GM20000 (cell line): ENCODE data around the gene NEGR1.

ENCODE experiments used
- DNase-seq: peaks from one replicate; pipeline ENCODE4 v3.0.0; 2012; ENCODE audit warnings: low spot score
- TF ChIP-seq, protein P1 (sequence below): IDR thresholded peaks from 2 replicates; pipeline ENCODE4 v1.5.1; 2012; ENCODE audit warnings: mild to moderate bottlenecking, control low read depth; ENCODE audit errors: extremely low read depth, missing control alignments

NEGR1 gene

DNA sequence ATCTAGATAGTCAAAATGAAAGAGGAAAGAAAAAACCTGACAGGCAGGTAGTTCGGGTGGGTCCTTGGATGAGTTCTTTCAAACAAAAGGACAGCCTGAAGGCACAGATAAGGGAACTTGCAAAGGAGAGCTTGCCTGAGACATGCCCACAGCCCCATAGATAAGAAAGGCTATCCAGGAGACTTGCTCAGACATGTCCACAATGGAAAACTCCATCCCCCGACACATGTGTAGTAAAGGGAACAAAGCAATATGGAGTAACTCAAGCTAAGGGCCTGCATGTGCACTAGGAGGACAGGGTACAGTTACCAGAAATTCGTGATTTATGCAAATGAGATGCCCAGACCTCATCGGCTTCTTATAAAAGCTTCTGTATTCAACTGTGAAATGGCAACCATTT is 281.5 kb downstream of the NEGR1 start:
- no peak for DNase-seq
- TF ChIP-seq, protein P1, sequence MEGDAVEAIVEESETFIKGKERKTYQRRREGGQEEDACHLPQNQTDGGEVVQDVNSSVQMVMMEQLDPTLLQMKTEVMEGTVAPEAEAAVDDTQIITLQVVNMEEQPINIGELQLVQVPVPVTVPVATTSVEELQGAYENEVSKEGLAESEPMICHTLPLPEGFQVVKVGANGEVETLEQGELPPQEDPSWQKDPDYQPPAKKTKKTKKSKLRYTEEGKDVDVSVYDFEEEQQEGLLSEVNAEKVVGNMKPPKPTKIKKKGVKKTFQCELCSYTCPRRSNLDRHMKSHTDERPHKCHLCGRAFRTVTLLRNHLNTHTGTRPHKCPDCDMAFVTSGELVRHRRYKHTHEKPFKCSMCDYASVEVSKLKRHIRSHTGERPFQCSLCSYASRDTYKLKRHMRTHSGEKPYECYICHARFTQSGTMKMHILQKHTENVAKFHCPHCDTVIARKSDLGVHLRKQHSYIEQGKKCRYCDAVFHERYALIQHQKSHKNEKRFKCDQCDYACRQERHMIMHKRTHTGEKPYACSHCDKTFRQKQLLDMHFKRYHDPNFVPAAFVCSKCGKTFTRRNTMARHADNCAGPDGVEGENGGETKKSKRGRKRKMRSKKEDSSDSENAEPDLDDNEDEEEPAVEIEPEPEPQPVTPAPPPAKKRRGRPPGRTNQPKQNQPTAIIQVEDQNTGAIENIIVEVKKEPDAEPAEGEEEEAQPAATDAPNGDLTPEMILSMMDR: no peak

DNA sequence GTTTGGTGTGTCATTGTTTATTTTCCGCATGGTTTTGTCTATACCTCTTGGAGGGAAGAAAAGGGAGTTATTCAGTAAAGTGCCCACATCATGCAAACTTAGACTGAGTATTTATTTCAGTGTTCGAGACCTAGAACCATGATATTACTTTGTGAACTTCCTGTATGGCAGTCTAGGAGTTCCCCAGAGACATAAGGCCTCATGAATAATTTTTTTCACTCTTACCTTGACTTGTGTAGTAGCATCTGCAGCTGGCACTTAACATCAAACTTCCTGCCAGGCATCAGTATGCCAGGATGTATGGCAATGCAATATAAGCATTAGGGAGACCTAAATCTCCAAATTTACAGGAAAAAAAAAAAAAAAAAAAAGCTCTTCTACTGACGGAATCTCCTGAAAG is 287.7 kb downstream of the NEGR1 start:
- TF ChIP-seq, protein P1: no peak
- no peak for DNase-seq

GRCh38 chr1:71987181-71987580 is 295.2 kb downstream of the NEGR1 start:
- no peak for DNase-seq

GRCh38 chr1:71986160-71986559 is 296.2 kb downstream of the NEGR1 start:
- no peak for DNase-seq
- TF ChIP-seq, protein P1: no peak

More at GRCh38 chr1:71987181-71987580, 295.2 kb downstream of the NEGR1 start:
- TF ChIP-seq, protein P1: no peak

DNA sequence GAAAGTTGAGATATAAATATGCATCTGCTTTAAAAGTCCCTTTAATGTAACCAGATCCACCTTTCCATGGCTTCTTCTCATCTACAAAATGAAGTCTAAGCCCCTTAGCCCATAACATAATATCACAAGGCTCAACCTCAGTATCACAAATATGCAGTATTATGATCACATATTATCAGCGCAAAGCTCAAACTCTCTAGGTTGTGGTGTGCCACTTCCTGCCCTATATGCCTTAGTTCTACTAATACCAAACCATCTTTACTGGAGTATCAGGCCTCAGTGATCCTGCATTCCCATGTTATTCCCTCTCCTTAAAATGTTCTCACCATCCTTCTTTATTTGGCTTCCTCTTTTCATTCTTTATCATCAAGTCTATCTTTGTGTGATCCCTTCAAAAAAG is 301.8 kb downstream of the NEGR1 start:
- TF ChIP-seq, protein P1: no peak
- DNase-seq: no peak

- no peak for DNase-seq
- TF ChIP-seq, protein P1: no peak
These were observed 302.5 kb downstream of the NEGR1 start for GRCh38 chr1:71979882-71980281.

- DNase-seq: peak; percentile 1
- TF ChIP-seq, protein P1: no peak
These were observed 314.7 kb downstream of the NEGR1 start for GRCh38 chr1:71967670-71968069.
